ENCODE results near the gene CFAP20DC. TPM values are rescaled to one million over a fixed set of nuclear protein-coding genes. Genes with fewer than 3 reads are reported as not detected.

CFAP20DC gene
- total and polyA plus RNA-seq, 2 of the 4 experiments (the other 2 are of a cell fraction), result 1.2 to 1.6 TPM

DNA sequence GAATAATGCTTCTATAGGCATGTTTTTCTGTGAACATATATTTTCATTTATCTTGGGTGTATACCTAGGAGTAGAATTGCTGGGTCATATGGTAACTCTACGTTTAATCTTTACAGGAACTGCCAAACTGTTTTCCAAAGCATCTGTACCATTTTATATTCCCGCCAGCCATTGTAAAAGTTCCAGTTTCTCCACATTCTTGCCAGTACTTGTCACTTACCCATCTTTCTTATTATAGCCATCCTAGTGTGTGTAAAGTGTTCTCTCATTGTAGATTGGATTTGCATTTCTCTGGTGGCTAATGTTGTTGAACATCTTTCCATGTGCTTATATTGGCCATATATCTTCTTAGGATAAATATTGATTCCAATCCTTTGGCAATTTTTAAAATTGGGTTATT, 31.2 kb upstream of the CFAP20DC start:
- Histone ChIP-seq H2BK120ac (ENCODE audit: low read depth, low read length) (no peak overlapping the region), H2AK5ac (ENCODE audit: low read depth, low read length) (no peak overlapping the region), H3K9ac (ENCODE audit: low read depth, low read length) (no peak overlapping the region), H3K23ac (ENCODE audit: low read depth, low read length) (no peak overlapping the region), H3K4ac (ENCODE audit: low read depth, low read length) (no peak overlapping the region), H3K56ac (ENCODE audit: extremely low read depth, insufficient read depth, low read length) (no peak overlapping the region), H3K9me3 (ENCODE audit: control insufficient read depth, insufficient read depth, low read length) (no peaks in the 10 kb centered on the region), H4K91ac (ENCODE audit: insufficient read depth, low read depth, low read length) (no peak overlapping the region), H4K20me1 (ENCODE audit: insufficient read depth, low read length) (no peaks in the 10 kb centered on the region), H3K4me3 (ENCODE audit: insufficient read depth, low read depth, low read length) (no peak overlapping the region), H3K27ac (ENCODE audit: insufficient read depth, low read length) (no peak overlapping the region), H2AFZ (replicated peaks; ENCODE audit: low read length, poor library complexity) (no peak overlapping the region), H3K18ac (ENCODE audit: low read depth, low read length) (no peak overlapping the region), H3K27me3 (ENCODE audit: control insufficient read depth, insufficient read depth, low read length) (no peaks in the 10 kb centered on the region), H2BK20ac (ENCODE audit: low read depth, low read length) (no peak overlapping the region), H2AK9ac (replicated peaks; ENCODE audit: low read depth, low read length, poor library complexity) (no peak overlapping the region), H2BK5ac (ENCODE audit: low read depth, low read length, poor library complexity, severe bottlenecking) (no peak overlapping the region), H4K8ac (ENCODE audit: low read depth in 2 of 2, low read length in 2 of 2) (no peak overlapping the region), H4K5ac (ENCODE audit: low read depth, low read length) (no peak overlapping the region), H3K36me3 (ENCODE audit: control insufficient read depth, insufficient read depth, low read length) (no peaks in the 10 kb centered on the region), H3K14ac (replicated peaks; ENCODE audit: low read depth, low read length) (no peak overlapping the region), H3K79me1 (ENCODE audit: low read depth in 1 of 2, low read length in 2 of 2) (no peaks in the 10 kb centered on the region), H2BK15ac (ENCODE audit: low read depth, low read length) (no peak overlapping the region), H3K9me1 (ENCODE audit: insufficient read depth, low read length) (no peaks in the 10 kb centered on the region), H3K4me1 (ENCODE audit: control insufficient read depth, insufficient read depth, low read length) (no peaks in the 10 kb centered on the region), H3K4me2 (ENCODE audit: low read depth, low read length) (no peak overlapping the region)
- TF ChIP-seq RAD21 (IDR thresholded peaks at IDR 0.05; ENCODE audit: low read length), result no peak
- no peak for TF ChIP-seq ELK1 (IDR thresholded peaks at IDR 0.05; ENCODE audit: borderline replicate concordance, low read depth, low read length)
- no peak for TF ChIP-seq POLR2A (IDR thresholded peaks at IDR 0.05; ENCODE audit: low read depth, low read length)
- no peak for TF ChIP-seq RFX5 (IDR thresholded peaks at IDR 0.05; ENCODE audit: low read depth, low read length)
- TF ChIP-seq MAFK (IDR thresholded peaks at IDR 0.05; ENCODE audit: low read depth, low read length), result no peak
- TF ChIP-seq RCOR1 (IDR thresholded peaks at IDR 0.05; ENCODE audit: insufficient replicate concordance, low read length), result no peak
- TF ChIP-seq MAZ (IDR thresholded peaks at IDR 0.05; ENCODE audit: borderline replicate concordance, low read depth, low read length), result no peak
- TF ChIP-seq SMC3 (IDR thresholded peaks at IDR 0.05; ENCODE audit: low read depth, low read length), result no peak
- TF ChIP-seq NFE2L2 (IDR thresholded peaks at IDR 0.05; ENCODE audit: low read depth, low read length), result no peak
- no peak for TF ChIP-seq BHLHE40 (IDR thresholded peaks at IDR 0.05; ENCODE audit: low read depth, low read length)
- no peak for TF ChIP-seq FOS (IDR thresholded peaks at IDR 0.05; ENCODE audit: low read depth, low read length)
- in situ Hi-C loops (cut with MboI; ENCODE audit: low sequenced_read_pairs) (no loop called here), dilution Hi-C loops (cut with HindIII; ENCODE audit: low sequenced_read_pairs, unreplicated experiment) (no loop called here), intact Hi-C loops (cut with micrococcal nuclease) (no loop called here)
- no TSS peak for BruUV-seq (replicated peaks)
- WGBS, 2 experiments (ENCODE audit: extremely low coverage in 2 of 2, insufficient read length in 1 of 2), result no CpG with 5 or more reads among the region's 2 CpGs
- POLR2A ChIA-PET (ENCODE audit: unreplicated experiment), result no interaction called here
- DNase-seq (no peak), ATAC-seq (ENCODE audit: low read depth) (no peak)
- CTCF ChIA-PET, result no interaction called here
